ENCODE measurements around the gene PAPPA2.

Gene PAPPA2

GRCh38 chr1:176462674-176463378 is at the start of gene PAPPA2:
Gene PAPPA2, plus strand, starts transcription at chr1:176463175. Its CDS starts 93,148 bp downstream, at chr1:176556323.
- TF ChIP-seq NFIC (IDR thresholded peaks at IDR 0.05) (no peak), EGR1 (IDR thresholded peaks at IDR 0.05) (no peak), FOXM1 (IDR thresholded peaks at IDR 0.05; ENCODE audit: borderline replicate concordance, low read depth) (no peak), YY1 (IDR thresholded peaks at IDR 0.05; ENCODE audit: low read depth) (no peak), MAX (IDR thresholded peaks at IDR 0.05) (no peak), USF1 (IDR thresholded peaks at IDR 0.05) (no peak), EP300 (IDR thresholded peaks at IDR 0.05; ENCODE audit: borderline replicate concordance) (no peak), RAD21 (IDR thresholded peaks at IDR 0.05; ENCODE audit: low read depth) (no peak), CREB1 (IDR thresholded peaks at IDR 0.05; ENCODE audit: low read depth) (no peak), TAF1 (IDR thresholded peaks at IDR 0.05; ENCODE audit: low read depth) (no peak), REST (IDR thresholded peaks at IDR 0.05; ENCODE audit: low read depth) (no peak)

- TF ChIP-seq TEAD4 (IDR thresholded peaks at IDR 0.05) (no peak), EP300 (IDR thresholded peaks at IDR 0.05; ENCODE audit: borderline replicate concordance) (no peak), CREB1 (IDR thresholded peaks at IDR 0.05; ENCODE audit: low read depth) (no peak), YY1 (IDR thresholded peaks at IDR 0.05; ENCODE audit: low read depth) (no peak), CEBPB (IDR thresholded peaks at IDR 0.05) (no peak), EGR1 (IDR thresholded peaks at IDR 0.05) (no peak), TCF12 (IDR thresholded peaks at IDR 0.05; ENCODE audit: low read depth) (no peak), RAD21 (IDR thresholded peaks at IDR 0.05; ENCODE audit: low read depth) (no peak), FOXM1 (IDR thresholded peaks at IDR 0.05; ENCODE audit: borderline replicate concordance, low read depth) (no peak), TAF1 (IDR thresholded peaks at IDR 0.05; ENCODE audit: low read depth) (no peak), NFIC (IDR thresholded peaks at IDR 0.05) (no peak), MAX (IDR thresholded peaks at IDR 0.05) (no peak), USF1 (IDR thresholded peaks at IDR 0.05) (no peak), REST (IDR thresholded peaks at IDR 0.05; ENCODE audit: low read depth) (no peak), ZBTB7A (IDR thresholded peaks at IDR 0.05; ENCODE audit: low read depth) (no peak)
Observed at GRCh38 chr1:176416777-176417176, 46.2 kb upstream of the PAPPA2 start.

- no peak for TF ChIP-seq NFIC (IDR thresholded peaks at IDR 0.05)
- TF ChIP-seq USF1 (IDR thresholded peaks at IDR 0.05) = no peak
- TF ChIP-seq FOXM1 (IDR thresholded peaks at IDR 0.05; ENCODE audit: borderline replicate concordance, low read depth) = no peak
- no peak for TF ChIP-seq EGR1 (IDR thresholded peaks at IDR 0.05)
- TF ChIP-seq TAF1 (IDR thresholded peaks at IDR 0.05; ENCODE audit: low read depth) = no peak
- TF ChIP-seq MAX (IDR thresholded peaks at IDR 0.05) = no peak
- no peak for TF ChIP-seq YY1 (IDR thresholded peaks at IDR 0.05; ENCODE audit: low read depth)
- TF ChIP-seq EP300 (IDR thresholded peaks at IDR 0.05; ENCODE audit: borderline replicate concordance) = no peak
- TF ChIP-seq TEAD4 (IDR thresholded peaks at IDR 0.05) = no peak
- no peak for TF ChIP-seq ZBTB7A (IDR thresholded peaks at IDR 0.05; ENCODE audit: low read depth)
- TF ChIP-seq REST (IDR thresholded peaks at IDR 0.05; ENCODE audit: low read depth) = no peak
- no peak for TF ChIP-seq RAD21 (IDR thresholded peaks at IDR 0.05; ENCODE audit: low read depth)
Observed at GRCh38 chr1:176434234-176434633, 28.7 kb upstream of the PAPPA2 start.

Data from Ishikawa (cell line).